ENCODE results near the gene TSPAN18. TPM values are rescaled to one million over a fixed set of nuclear protein-coding genes. Genes with fewer than 3 reads are reported as not detected.

TSPAN18 gene
- total and polyA plus RNA-seq, 2 of the 8 experiments (the other 6 are each of a cell fraction or from before 2014, with no cell fraction given) = 5.2 to 10.2 TPM

GRCh38 chr11:44884056-44884455 is 157.3 kb downstream of the TSPAN18 start:
- Histone ChIP-seq H3K79me1 (ENCODE audit: low read depth, low read length) (no peaks in the 10 kb centered on the region), H3K4me2 (ENCODE audit: insufficient read depth in 1 of 2, low read depth in 2 of 2, low read length in 2 of 2) (no peak overlapping the region), H4K20me1 (replicated peaks in 1 of 2; ENCODE audit: control insufficient read depth in 1 of 2, insufficient read depth in 2 of 2, low read length in 2 of 2) (no peaks in the 10 kb centered on the region), H3K9ac (replicated peaks in 1 of 4; ENCODE audit: extremely low read depth in 1 of 4, low read depth in 3 of 4, low read length in 3 of 4) (no peak overlapping the region), H3K36me3 (ENCODE audit: control insufficient read depth in 2 of 4, insufficient read depth in 4 of 4, low read length in 3 of 4) (no peaks in the 10 kb centered on the region), H2AFZ (ENCODE audit: low read length) (no peak overlapping the region), H4K8ac (ENCODE audit: extremely low read depth, insufficient read depth, low read length) (no peak overlapping the region; the same call in 1 of the 2 replicates), H3K14ac (ENCODE audit: insufficient read length) (no peak overlapping the region), H2BK5ac (ENCODE audit: low read depth, low read length) (no peak overlapping the region), H3K9me3 (ENCODE audit: insufficient read depth in 2 of 2, low read depth in 1 of 2, low read length in 1 of 2) (no peaks in the 10 kb centered on the region), H3K27ac (ENCODE audit: low read depth, low read length) (no peak overlapping the region), H3K18ac (ENCODE audit: extremely low read depth, low read length) (no peak overlapping the region), H2BK12ac (ENCODE audit: low read depth, low read length) (peak overlapping the region; percentile 64; the same call in 1 of the 2 replicates), H3K23ac (ENCODE audit: insufficient read length) (no peak overlapping the region), H2AK5ac (ENCODE audit: low read depth, low read length) (no peak overlapping the region), H3K56ac (replicated peaks; ENCODE audit: insufficient read length, low read depth, low read length) (no peak overlapping the region), H3K4ac (replicated peaks; ENCODE audit: insufficient read length, low read depth, low read length) (no peak overlapping the region), H4K5ac (ENCODE audit: insufficient read length, low read depth, low read length) (no peak overlapping the region), H3K23me2 (ENCODE audit: low read depth, low read length) (no peaks in the 10 kb centered on the region; the same call in 1 of the 2 replicates), H2BK120ac (replicated peaks; ENCODE audit: low read depth, low read length) (no peak overlapping the region), H3K27me3 (replicated peaks in 1 of 4; ENCODE audit: control insufficient read depth in 3 of 4, extremely low read depth in 1 of 4, insufficient read depth in 3 of 4, low read length in 3 of 4) (peaks cover 0 to 17% (median 11%) of the 10 kb centered on the region in 4 experiments; a peak in 6 of 7 replicates), H3K4me3 (ENCODE audit: extremely low read depth in 1 of 4, insufficient read depth in 2 of 4, low read depth in 3 of 4, low read length in 4 of 4) (no peak overlapping the region), H3K4me1 (replicated peaks in 1 of 4; ENCODE audit: control insufficient read depth in 3 of 4, insufficient read depth in 4 of 4, low read length in 3 of 4) (peaks cover 14 to 26% (median 20%) of the 10 kb centered on the region in 4 experiments), H3K79me2 (ENCODE audit: control insufficient read depth in 1 of 2, insufficient read depth in 2 of 2, low read length in 2 of 2) (no peaks in the 10 kb centered on the region), H2BK15ac (ENCODE audit: low read length) (no peak overlapping the region), H4K91ac (replicated peaks; ENCODE audit: insufficient read length, low read length) (no peak overlapping the region), H2BK20ac (ENCODE audit: low read length) (no peak overlapping the region)
- no peak for DNase-seq (ENCODE audit: low read depth in 1 of 2, low spot score in 2 of 2)
- POLR2A ChIA-PET (ENCODE audit: partially characterized antibody) = interaction anchor here (0.5 to 1.1 kb wide), 4 partner anchors 10 to 722 kb away, joined by 3 to 4 read pairs (median 3); no protein-coding TSS in a partner anchor
- CTCF ChIA-PET (ENCODE audit: partially characterized antibody) = interaction anchor here (0.9 to 4.1 kb wide), 6 partner anchors 9 to 458 kb away, joined by 3 to 26 read pairs (median 10); no protein-coding TSS in a partner anchor
- 82% methylated on average over 6 of the region's 6 CpGs; no CpG with 5 or more reads in 1 of the 2 experiments for WGBS, 2 experiments (ENCODE audit: extremely low coverage in 1 of 2, insufficient coverage in 1 of 2, insufficient read length in 1 of 2, insufficient replicate concordance in 2 of 2, low coverage in 1 of 2, low lambda C conversion rate in 2 of 2, missing lambda C conversion rate in 1 of 2)
- no peak for FAIRE-seq
- TF ChIP-seq NANOG (IDR thresholded peaks at IDR 0.05; ENCODE audit: insufficient read depth, low read depth, low read length, poor library complexity, severe bottlenecking) (no peak), CTCF (IDR thresholded peaks at IDR 0.05; ENCODE audit: control extremely low read depth in 1 of 3, insufficient read depth in 1 of 3, low read depth in 1 of 3, low read length in 3 of 3) (no peak), ZNF274 (IDR thresholded peaks at IDR 0.05; ENCODE audit: borderline replicate concordance, extremely low read depth, low read length) (no peak), RNF2 (IDR thresholded peaks at IDR 0.05; ENCODE audit: borderline replicate concordance, low read depth, low read length, missing control alignments, poor library complexity, severe bottlenecking) (no peak), RFX5 (IDR thresholded peaks at IDR 0.05; ENCODE audit: borderline replicate concordance, low read depth, low read length) (no peak), TBP (IDR thresholded peaks at IDR 0.05; ENCODE audit: low read depth, low read length) (no peak), POLR2A (IDR thresholded peaks at IDR 0.05; ENCODE audit: control extremely low read depth in 1 of 2, low read depth in 2 of 2, low read length in 2 of 2) (no peak)
